CD14-positive monocyte (primary cell): ENCODE results near the gene GRHPR. TPM values are rescaled to one million over a fixed set of nuclear protein-coding genes. Genes with fewer than 3 reads are reported as not detected.
A peak's percentile ranks its signal among the peaks of the same experiment; 100 is the strongest.

Experiments used
- DNase-seq, 3 donors: peaks; one replicate each; pipeline ENCODE4 v3.0.0-alpha.2; 2011 to 2022
- H2AFZ ChIP-seq: 2 replicates; pipeline ENCODE4 v1.6.0; 2012; ENCODE audit warnings: mild to moderate bottlenecking, low read depth, low read length, inconsistent platforms; ENCODE audit not compliant: insufficient read depth, poor library complexity, severe bottlenecking
- H3K27ac ChIP-seq, 2 donors: 1 replicate in 1 of 2; 2 replicates in 1 of 2; pipeline ENCODE4 v1.5.1; 2012 to 2013; ENCODE audit warnings: low read length in 2 of 2, control low read depth in 1 of 2, inconsistent platforms in 1 of 2, low read depth in 1 of 2, mild to moderate bottlenecking in 1 of 2
- H3K27me3 ChIP-seq, 2 donors: one replicate each; pipeline versions ENCODE4 v1.6.0 to v1.6.1; 2011 to 2013; ENCODE audit warnings: low read length in 2 of 2; ENCODE audit not compliant: control insufficient read depth in 2 of 2, insufficient read depth in 2 of 2
- H3K36me3 ChIP-seq, 2 donors: replicated peaks in 1 of 2; 1 replicate in 1 of 2; 2 replicates in 1 of 2; pipeline versions ENCODE4 v1.5.1 to v1.6.1; 2012 to 2013; ENCODE audit warnings: low read length in 2 of 2, control low read depth in 1 of 2, inconsistent platforms in 1 of 2, mild to moderate bottlenecking in 1 of 2; ENCODE audit not compliant: insufficient read depth in 2 of 2, control insufficient read depth in 1 of 2
- H3K4me1 ChIP-seq, 2 donors: 1 replicate in 1 of 2; 2 replicates in 1 of 2; pipeline versions ENCODE4 v1.5.1 to v1.6.1; 2012 to 2013; ENCODE audit warnings: low read length in 2 of 2, control low read depth in 1 of 2, inconsistent platforms in 1 of 2, mild to moderate bottlenecking in 1 of 2, moderate library complexity in 1 of 2; ENCODE audit not compliant: insufficient read depth in 2 of 2, control insufficient read depth in 1 of 2
- H3K4me2 ChIP-seq: replicated peaks from 2 replicates; pipeline ENCODE3; 2012; ENCODE audit warnings: low read length, moderate library complexity, mild to moderate bottlenecking; ENCODE audit not compliant: poor library complexity, severe bottlenecking; ENCODE audit errors: extremely low read depth
- H3K4me3 ChIP-seq, 3 experiments: fragments of 200-600 bp in 1 of 3; sonication (generic) in 1 of 3; replicated peaks in 1 of 3; 1 replicate in 2 of 3; 2 replicates in 1 of 3; pipeline ENCODE4 v1.5.1; 2011 to 2013; ENCODE audit warnings: low read length in 3 of 3, mild to moderate bottlenecking in 3 of 3, control low read depth in 2 of 3, low read depth in 2 of 3, inconsistent platforms in 1 of 3, moderate library complexity in 1 of 3
- H3K79me2 ChIP-seq: 2 replicates; pipeline ENCODE4 v1.6.0; 2012; ENCODE audit warnings: mild to moderate bottlenecking, control low read depth, inconsistent platforms, low read length, moderate library complexity; ENCODE audit not compliant: insufficient read depth
- H3K9ac ChIP-seq: 2 replicates; pipeline ENCODE4 v1.6.0; 2017; ENCODE audit warnings: low read length, mild to moderate bottlenecking; ENCODE audit not compliant: insufficient read depth, poor library complexity, severe bottlenecking
- H3K9me3 ChIP-seq, 2 donors: replicated peaks in 1 of 2; 1 replicate in 1 of 2; 2 replicates in 1 of 2; pipeline versions ENCODE4 v1.5.1 to v1.6.1; 2012 to 2013; ENCODE audit warnings: low read length in 2 of 2, control low read depth in 1 of 2; ENCODE audit not compliant: control insufficient read depth in 1 of 2, insufficient read depth in 1 of 2
- H4K20me1 ChIP-seq: 2 replicates; pipeline ENCODE4 v1.6.0; 2012; ENCODE audit warnings: mild to moderate bottlenecking, low read length, control low read depth, moderate library complexity; ENCODE audit not compliant: insufficient read depth
- H3K27ac Mint-ChIP-seq, 7 donors: one replicate each; pipeline ENCODE4 v1.8.0; 2020; ENCODE audit warnings: mild to moderate bottlenecking in 7 of 7, mixed read lengths in 7 of 7, moderate library complexity in 6 of 7, inconsistent platforms in 2 of 7
- H3K27me3 Mint-ChIP-seq, 3 donors: one replicate each; pipeline ENCODE4 v1.8.0; 2021 to 2022; ENCODE audit warnings: low read depth in 3 of 3, mild to moderate bottlenecking in 3 of 3, mixed read lengths in 3 of 3, moderate library complexity in 3 of 3, inconsistent platforms in 1 of 3
- H3K36me3 Mint-ChIP-seq, 2 donors: one replicate each; pipeline ENCODE4 v1.8.0; 2020; ENCODE audit warnings: mixed read lengths in 2 of 2, inconsistent platforms in 1 of 2, mild to moderate bottlenecking in 1 of 2
- H3K4me1 Mint-ChIP-seq: one replicate; pipeline ENCODE4 v1.8.0; 2020; ENCODE audit warnings: mild to moderate bottlenecking, mixed read lengths
- H3K4me3 Mint-ChIP-seq, 2 donors: one replicate each; pipeline ENCODE4 v1.8.0; 2020; ENCODE audit warnings: mild to moderate bottlenecking in 2 of 2, mixed read lengths in 2 of 2, moderate library complexity in 1 of 2
- H3K9me3 Mint-ChIP-seq, 7 donors: one replicate each; pipeline ENCODE4 v1.8.0; 2020 to 2022; ENCODE audit warnings: mixed read lengths in 7 of 7, mild to moderate bottlenecking in 6 of 7, moderate library complexity in 6 of 7, inconsistent platforms in 2 of 7
- WGBS: methylation state at CpG from one replicate; pipeline ENCODE4 v1.1.5; 2013; ENCODE audit warnings: missing lambda C conversion rate; ENCODE audit not compliant: insufficient coverage; 5-methylcytosine and 5-hydroxymethylcytosine counted together
- intact Hi-C, 2 donors: fragments of 100-400 bp; cut with micrococcal nuclease; formaldehyde crosslinking; loops; one replicate each; pipeline versions ENCODE4 v1.15.0 to v1.15.1; 2023
- polyA plus RNA-seq, 3 donors: library from polyadenylated mRNA; depleted of rRNA in 1 of 3; unstranded in 2 of 3; stranded (reverse) in 1 of 3; fragments of 300-500 nt in 2 of 3; fragments of >200 nt in 1 of 3; fragmentation: Illumina TruSeq in 2 of 3; gene quantifications; 1 replicate in 2 of 3; 2 replicates in 1 of 3; pipeline ENCODE4 v1.2.3, GENCODE V29; 2012 to 2021
- TF ChIP-seq, protein P1 (sequence below): fragments of 200-600 bp; IDR thresholded peaks from one replicate; pipeline ENCODE4 v1.8.0; 2022; ENCODE audit warnings: antibody characterized with exemption, mild to moderate bottlenecking

Gene GRHPR
- polyA plus RNA-seq, 3 donors = 73.8 to 96.6 (median 80.9) TPM

GRCh38 chr9:37485389-37486255 is 63.1 kb downstream of the GRHPR start, which contains the start of gene POLR1E:
Gene POLR1E (plus strand): TSS chr9:37485948. CDS start chr9:37486048, 100 bp downstream.
- peak; percentile 91 to 94 (median 93) for DNase-seq
- Mint-ChIP-seq H3K36me3 (peaks cover 13 to 21% of the 10 kb centered on the region in 2 donors), H3K4me3 (peak within 1 kb of the TSS; percentile 88 to 93), H3K27ac (peak within 1 kb of the TSS; percentile 57 to 92 (median 74)), H3K9me3 (no peaks in the 10 kb centered on the region), H3K27me3 (peaks cover 4 to 10% (median 5%) of the 10 kb centered on the region in 3 donors), H3K4me1 (peaks cover 23% of the 10 kb centered on the region)
- Histone ChIP-seq H3K9me3 (no peaks in the 10 kb centered on the region), H3K27ac (peak within 1 kb of the TSS in 1 of 2 donors; percentile 56), H4K20me1 (no peaks in the 10 kb centered on the region), H3K27me3 (peaks cover 0 to 2% of the 10 kb centered on the region in 2 donors), H3K9ac (peak within 1 kb of the TSS; percentile 60), H3K79me2 (peaks cover 7% of the 10 kb centered on the region), H3K4me1 (peaks cover 15 to 24% of the 10 kb centered on the region in 2 donors), H3K4me2 (peak within 1 kb of the TSS; percentile 88), H3K36me3 (peaks cover 0 to 7% of the 10 kb centered on the region in 2 donors), H3K4me3 (peak within 1 kb of the TSS; percentile 66 to 85 (median 75)), H2AFZ (peak within 1 kb of the TSS; percentile 83)
- WGBS = 3% methylated on average over 51 of the region's 56 CpGs
- intact Hi-C loops = loop anchor here (2.0 to 10.0 kb wide), 6 partner anchors 19 to 419 kb away; partner anchors contain the start of genes DCAF10 (in 1 of the 2), GRHPR (in 1 of the 2), SLC25A51 (in 1 of the 2) and ZBTB5 (in 1 of the 2)
- TF ChIP-seq, protein P1, sequence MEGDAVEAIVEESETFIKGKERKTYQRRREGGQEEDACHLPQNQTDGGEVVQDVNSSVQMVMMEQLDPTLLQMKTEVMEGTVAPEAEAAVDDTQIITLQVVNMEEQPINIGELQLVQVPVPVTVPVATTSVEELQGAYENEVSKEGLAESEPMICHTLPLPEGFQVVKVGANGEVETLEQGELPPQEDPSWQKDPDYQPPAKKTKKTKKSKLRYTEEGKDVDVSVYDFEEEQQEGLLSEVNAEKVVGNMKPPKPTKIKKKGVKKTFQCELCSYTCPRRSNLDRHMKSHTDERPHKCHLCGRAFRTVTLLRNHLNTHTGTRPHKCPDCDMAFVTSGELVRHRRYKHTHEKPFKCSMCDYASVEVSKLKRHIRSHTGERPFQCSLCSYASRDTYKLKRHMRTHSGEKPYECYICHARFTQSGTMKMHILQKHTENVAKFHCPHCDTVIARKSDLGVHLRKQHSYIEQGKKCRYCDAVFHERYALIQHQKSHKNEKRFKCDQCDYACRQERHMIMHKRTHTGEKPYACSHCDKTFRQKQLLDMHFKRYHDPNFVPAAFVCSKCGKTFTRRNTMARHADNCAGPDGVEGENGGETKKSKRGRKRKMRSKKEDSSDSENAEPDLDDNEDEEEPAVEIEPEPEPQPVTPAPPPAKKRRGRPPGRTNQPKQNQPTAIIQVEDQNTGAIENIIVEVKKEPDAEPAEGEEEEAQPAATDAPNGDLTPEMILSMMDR = no peak

- TF ChIP-seq, protein P1 = no peak
- WGBS = 2% methylated on average over 7 of the region's 7 CpGs
- H4K20me1 ChIP-seq = no peaks in the 10 kb centered on the region
- H3K36me3 Mint-ChIP-seq = peaks cover 18 to 21% of the 10 kb centered on the region in 2 donors
- H3K27me3 ChIP-seq = peaks cover 0 to 2% of the 10 kb centered on the region in 2 donors
- H3K36me3 ChIP-seq = peaks cover 0 to 13% of the 10 kb centered on the region in 2 donors
- no peaks in the 10 kb centered on the region for H3K9me3 ChIP-seq
- intact Hi-C loops = loop anchor here (10.0 kb wide), 3 partner anchors 319 to 419 kb away; partner anchors contain the start of genes DCAF10 (in 1 of the 2), SLC25A51 (in 1 of the 2) and ZCCHC7 (in 1 of the 2)
- peak overlapping the region; percentile 21 to 92 (median 74) for H3K27ac Mint-ChIP-seq
- peak overlapping the region; percentile 88 to 93 for H3K4me3 Mint-ChIP-seq
- DNase-seq = no peak
- H3K4me2 ChIP-seq = peak overlapping the region; percentile 88
- H3K79me2 ChIP-seq = peaks cover 7% of the 10 kb centered on the region
- H2AFZ ChIP-seq = peak overlapping the region; percentile 83
- peaks cover 23% of the 10 kb centered on the region for H3K4me1 Mint-ChIP-seq
- peaks cover 15 to 24% of the 10 kb centered on the region in 2 donors for H3K4me1 ChIP-seq
- peak overlapping the region in 1 of 2 donors; percentile 56 for H3K27ac ChIP-seq
- peaks cover 4 to 10% (median 4%) of the 10 kb centered on the region in 3 donors for H3K27me3 Mint-ChIP-seq
- H3K4me3 ChIP-seq = peak overlapping the region; percentile 66 to 85 (median 75)
- H3K9me3 Mint-ChIP-seq = no peaks in the 10 kb centered on the region
- peak overlapping the region; percentile 60 for H3K9ac ChIP-seq
Observed at GRCh38 chr9:37486256-37486615, 63.7 kb downstream of the GRHPR start.
